HG03175 (cell line): ENCODE data around the gene CELSR3.
A peak's percentile ranks its signal among the peaks of the same experiment; 100 is the strongest.

Source experiments
- ATAC-seq: cut with Tn5 transposase; IDR thresholded peaks from one replicate; pipeline ENCODE4 v1.9.1; 2021; ENCODE audit warnings: mild to moderate bottlenecking, moderate library complexity; ENCODE audit not compliant: unreplicated experiment

The CELSR3 gene

DNA sequence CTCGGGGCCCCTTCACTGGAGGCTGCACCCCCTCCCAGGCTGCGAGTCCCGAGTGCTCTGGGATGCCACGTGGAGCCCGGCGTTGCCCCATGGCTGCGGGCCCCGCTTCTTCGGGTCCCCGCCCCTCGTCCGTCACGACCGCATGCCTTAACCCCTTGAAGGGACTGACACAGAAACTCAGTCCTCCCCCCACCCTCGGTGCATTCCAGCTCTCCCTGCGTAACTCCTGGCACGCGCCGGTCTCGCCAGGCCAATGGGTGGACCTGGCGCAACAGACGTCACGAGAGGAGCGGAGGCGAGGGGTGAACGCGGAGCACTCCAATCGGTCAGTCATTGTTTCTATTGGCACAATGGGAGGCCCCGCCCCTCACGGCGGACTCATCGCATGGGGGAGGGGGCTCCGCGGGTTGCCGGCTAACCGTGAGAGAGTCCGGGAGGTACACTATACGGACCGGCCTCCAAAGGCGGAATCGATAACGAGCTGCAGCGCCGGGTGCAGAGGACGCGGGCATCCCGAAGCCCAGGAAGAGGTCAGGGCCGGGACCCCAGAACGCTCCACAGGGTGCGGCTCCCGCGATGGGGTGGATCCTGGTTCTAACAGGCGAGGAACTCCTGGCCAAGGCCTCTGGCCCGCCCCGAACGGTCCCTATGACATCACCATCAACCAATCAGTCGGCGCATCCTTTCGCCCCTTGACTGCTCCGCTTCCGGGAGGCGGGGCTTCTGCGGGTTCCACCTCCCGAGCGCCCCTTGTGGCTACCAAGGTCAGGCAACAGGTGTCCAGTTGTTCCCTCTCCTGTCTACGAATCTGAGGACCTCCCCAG, 1.0 kb upstream of the CELSR3 start:
- peak; percentile 91 for ATAC-seq

- ATAC-seq: no peak
Measured at GRCh38 chr3:48662145-48662752, 437 bp downstream of the CELSR3 start.

DNA sequence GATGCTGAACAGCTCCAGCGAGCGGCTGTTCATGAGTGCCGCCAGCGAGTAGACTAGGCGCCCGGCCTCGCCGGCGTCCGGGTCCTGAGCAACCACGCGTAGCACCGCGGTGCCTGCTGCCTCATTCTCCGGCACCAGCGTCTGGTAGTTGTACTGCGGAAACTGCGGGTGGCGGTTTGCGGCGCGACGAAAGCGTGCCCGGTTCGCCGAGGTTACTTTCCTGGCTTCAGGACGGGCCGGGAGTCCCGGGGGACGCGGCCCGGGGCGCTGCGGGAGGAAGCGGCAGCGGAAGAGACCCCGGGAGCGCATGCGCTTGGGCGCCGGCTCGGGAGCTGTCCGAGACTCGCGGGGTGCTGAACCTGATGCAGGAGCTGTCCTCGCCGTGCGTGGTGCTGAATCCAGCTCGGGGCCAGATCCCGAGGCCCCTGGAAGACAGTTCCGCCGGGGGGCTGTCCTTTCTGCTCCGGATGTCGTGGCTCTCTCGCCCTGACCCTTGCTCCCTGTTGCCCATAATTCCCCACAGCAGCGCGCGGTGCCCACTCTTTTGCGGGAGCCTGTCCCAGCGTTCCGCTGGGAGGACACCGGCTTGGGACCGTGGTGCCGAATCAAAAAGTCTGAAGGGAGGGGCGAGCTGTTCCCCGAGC, 1.1 kb downstream of the CELSR3 start:
- no peak for ATAC-seq

- ATAC-seq: no peak
Measured at GRCh38 chr3:48660800-48661400, 1.8 kb downstream of the CELSR3 start.

DNA sequence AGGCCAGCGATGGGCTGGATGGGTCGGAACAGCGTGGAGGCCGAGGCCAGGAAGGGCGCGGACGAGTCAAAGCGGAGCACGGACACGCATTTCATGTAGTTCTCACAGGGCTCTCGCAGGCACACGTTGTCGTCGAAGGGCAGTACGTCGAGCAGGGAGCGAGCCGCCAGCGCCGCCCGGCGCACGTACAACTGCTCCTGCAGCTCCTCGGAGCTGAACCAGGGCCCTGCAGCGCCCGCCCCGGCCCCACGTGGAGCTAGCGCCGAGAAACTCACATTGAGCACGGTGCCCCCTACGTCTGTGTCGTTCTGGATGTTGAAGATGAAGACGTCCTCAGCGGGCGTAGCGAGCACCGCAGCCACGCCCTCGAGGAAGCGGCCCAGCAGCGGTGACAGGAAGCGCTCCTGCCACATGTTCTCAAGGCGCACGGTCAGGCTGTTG, 5.8 kb downstream of the CELSR3 start:
- no peak for ATAC-seq

GRCh38 chr3:48656061-48656840, 6.4 kb downstream of the CELSR3 start:
- ATAC-seq: peak; percentile 74

DNA sequence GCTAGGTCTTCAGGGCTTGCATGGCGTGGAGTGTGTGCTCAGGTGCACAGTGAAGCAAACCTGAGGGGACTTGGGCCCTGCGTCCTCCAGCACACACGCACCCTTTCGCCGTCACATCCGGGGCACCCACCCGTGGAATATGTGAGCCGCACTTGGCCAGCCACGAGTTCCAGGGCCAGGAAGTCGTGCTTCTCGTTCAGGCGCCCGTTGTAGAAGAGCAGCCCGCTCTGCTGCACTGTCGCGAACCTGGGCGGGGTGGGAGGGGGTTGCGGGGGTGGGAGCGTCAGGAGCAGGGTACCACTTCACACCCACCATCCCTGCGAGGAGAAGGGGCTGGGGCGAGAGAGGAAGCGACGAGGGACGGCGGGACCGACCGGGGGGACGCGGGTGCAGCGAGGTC, 7.1 kb downstream of the CELSR3 start:
- no peak for ATAC-seq

GRCh38 chr3:48655063-48655462, 7.6 kb downstream of the CELSR3 start:
- no peak for ATAC-seq

DNA sequence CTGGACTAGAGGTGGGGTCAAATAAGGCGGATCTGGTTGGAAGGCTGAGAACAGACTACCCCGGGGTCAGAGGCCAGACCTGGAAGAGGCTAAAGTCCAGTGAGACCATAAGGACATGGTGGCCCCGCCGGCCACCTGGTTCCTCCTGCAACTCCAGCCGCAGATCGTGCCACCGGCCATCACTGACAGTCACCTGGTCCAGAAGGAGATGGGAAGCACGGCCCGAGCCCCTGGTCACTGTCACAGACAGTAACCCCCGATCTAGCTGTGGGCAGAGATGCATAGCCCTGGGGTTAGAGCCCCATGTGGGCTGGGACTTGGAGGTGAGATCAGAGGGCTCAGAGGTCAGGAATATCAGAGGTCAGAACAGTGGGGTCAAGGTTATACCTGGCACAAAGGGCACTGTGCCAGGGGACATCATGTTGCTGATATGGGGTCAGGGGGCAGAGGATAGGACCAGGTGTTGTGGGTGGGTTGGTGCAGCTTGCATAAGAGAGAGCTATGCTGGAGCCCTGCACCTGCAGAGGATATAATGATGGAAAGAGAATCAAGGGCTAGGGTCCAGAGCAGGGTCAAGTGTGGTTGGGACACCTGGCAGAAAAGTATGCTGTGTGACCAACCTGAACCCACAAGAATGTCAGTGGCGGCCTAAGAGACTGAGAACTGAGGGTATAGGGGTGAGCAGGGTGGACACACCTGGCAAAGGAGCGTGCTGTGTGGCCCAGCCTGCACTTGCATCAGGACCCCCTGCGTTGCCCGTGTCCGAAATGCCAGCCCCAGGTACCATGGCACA, 9.6 kb downstream of the CELSR3 start:
- no peak for ATAC-seq

DNA sequence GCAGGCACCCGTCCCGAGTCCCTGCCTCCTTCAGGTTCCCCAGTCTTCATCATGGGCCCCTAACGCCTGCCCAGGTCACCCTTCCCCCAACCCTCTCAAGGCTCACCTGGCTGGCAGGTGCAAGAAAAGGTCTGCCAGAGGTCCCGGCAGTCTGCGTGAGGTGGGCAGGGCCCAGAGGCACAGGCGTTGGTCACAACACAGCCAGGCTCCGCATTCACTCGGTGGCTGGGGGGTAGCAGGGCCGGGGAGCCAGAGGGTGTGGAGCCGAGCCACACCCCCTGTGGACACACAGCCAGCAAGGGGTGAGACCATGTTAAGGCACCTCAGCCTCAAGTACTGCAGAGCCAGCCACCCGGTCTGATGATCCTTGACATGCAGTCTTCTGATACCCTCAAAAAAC, 10.9 kb downstream of the CELSR3 start:
- no peak for ATAC-seq

DNA sequence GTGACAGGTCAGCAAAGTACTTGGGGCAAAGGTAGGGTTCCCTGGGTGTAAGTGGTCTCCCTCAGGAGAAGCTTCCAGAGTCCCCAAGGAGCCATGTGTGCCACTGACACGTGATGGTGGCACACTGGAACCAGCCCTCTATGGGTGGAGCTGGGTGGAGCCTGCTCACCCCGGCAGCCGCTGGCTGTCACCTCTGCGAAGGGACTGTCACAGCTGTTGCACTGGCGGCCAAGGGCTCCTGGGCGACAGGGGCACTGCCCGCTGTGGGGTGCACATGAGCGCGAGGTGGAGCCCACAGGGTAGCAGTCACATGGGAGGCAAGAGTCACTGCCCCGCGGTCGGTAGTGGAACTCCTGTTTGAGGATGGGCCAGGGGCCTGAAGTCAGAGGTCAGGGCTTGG, 12.0 kb downstream of the CELSR3 start:
- ATAC-seq: no peak

GRCh38 chr3:48648188-48648850, 14.4 kb downstream of the CELSR3 start:
- ATAC-seq: no peak

- no peak for ATAC-seq
Measured at GRCh38 chr3:48647714-48648113, 15.0 kb downstream of the CELSR3 start.

- ATAC-seq: no peak
Measured at GRCh38 chr3:48644898-48645760, 17.6 kb downstream of the CELSR3 start.

DNA sequence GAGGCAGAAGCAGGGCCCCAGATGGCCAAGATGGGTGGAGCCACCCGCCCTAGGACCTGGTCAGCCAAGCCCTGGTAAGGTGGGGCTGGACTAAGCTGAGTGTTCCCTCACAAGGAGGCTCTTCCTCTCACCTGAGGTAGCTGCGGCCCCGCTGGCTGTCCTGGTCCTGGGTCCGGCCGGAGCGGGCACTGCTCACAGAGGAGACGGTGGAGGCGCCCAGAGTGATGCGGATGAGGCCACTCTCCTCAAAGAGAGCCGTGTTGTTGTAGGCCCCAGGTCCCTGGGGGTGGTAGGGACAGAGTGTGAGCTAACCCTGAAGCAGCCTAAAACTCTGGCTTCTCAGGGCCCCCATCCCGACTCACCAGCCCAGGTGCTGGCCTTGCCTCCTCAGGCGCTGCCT, 20.1 kb downstream of the CELSR3 start:
- ATAC-seq: no peak

- ATAC-seq: no peak
Measured at GRCh38 chr3:48641396-48641795, 21.3 kb downstream of the CELSR3 start.

GRCh38 chr3:48639944-48640606, 22.6 kb downstream of the CELSR3 start:
- ATAC-seq: no peak

DNA sequence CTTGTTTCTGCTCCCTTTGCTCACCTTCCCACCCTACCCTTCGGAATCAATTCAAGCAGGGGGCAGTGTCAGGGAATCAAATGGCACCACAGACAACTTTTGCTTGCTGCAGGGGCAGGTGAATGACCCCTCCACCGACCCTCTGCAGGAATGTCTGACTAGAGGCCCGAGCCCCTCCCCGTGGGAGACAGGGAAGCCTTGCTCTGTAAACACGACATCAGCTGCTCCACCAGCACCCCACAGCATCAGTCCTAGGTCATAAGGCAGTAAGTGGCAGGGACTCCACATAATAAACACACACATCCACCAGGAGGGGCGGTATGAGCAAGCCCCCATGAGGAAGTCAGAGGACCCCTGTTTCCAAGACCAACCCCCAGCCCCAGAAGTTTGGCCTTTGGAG, 25.4 kb downstream of the CELSR3 start:
- ATAC-seq: no peak
